GM12878 (cell line): ENCODE data around the gene ABR.

Experiments
- CREB1 ChIP-seq: IDR thresholded peaks from 2 replicates; pipeline ENCODE4 v1.6.1; 2012; ENCODE audit warnings: low read depth, mild to moderate bottlenecking, inconsistent platforms
- CTCF ChIP-seq, 3 experiments: IDR thresholded peaks in 2 of 3; conservative IDR thresholded peaks in 1 of 3; 2 replicates each; pipeline ENCODE4 v1.5.1; 2011; ENCODE audit warnings: low read depth in 3 of 3, low read length in 3 of 3, mild to moderate bottlenecking in 3 of 3, control low read depth in 2 of 3, moderate library complexity in 2 of 3, inconsistent platforms in 1 of 3, mixed read lengths in 1 of 3; ENCODE audit not compliant: control insufficient read depth in 2 of 3, insufficient read depth in 1 of 3; ENCODE audit errors: extremely low read depth in 1 of 3
- EZH2 ChIP-seq: IDR thresholded peaks from 2 replicates; pipeline ENCODE4 v1.6.1; 2012; ENCODE audit warnings: low read depth, mild to moderate bottlenecking, control low read depth, inconsistent platforms, low read length, borderline replicate concordance; ENCODE audit not compliant: control insufficient read depth
- RAD21 ChIP-seq: IDR thresholded peaks from 2 replicates; pipeline ENCODE4 v1.6.1; 2011; ENCODE audit warnings: mild to moderate bottlenecking, low read depth, low read length, moderate library complexity; ENCODE audit not compliant: insufficient read depth
- USF2 ChIP-seq: IDR thresholded peaks from 2 replicates; pipeline ENCODE4 v1.6.1; 2011; ENCODE audit warnings: low read depth, low read length, improper control_type of control experiment, borderline replicate concordance
- YY1 ChIP-seq: IDR thresholded peaks from 2 replicates; pipeline ENCODE4 v1.6.1; 2011; ENCODE audit warnings: low read depth, mild to moderate bottlenecking, low read length

- TF ChIP-seq YY1, result no peak
- TF ChIP-seq RAD21, result no peak
- TF ChIP-seq EZH2, result no peak
- TF ChIP-seq CREB1, result no peak
- TF ChIP-seq CTCF (IDR thresholded peaks at IDR 0.05 in 2 of 3, conservative IDR thresholded peaks at IDR 0.05 in 1 of 3; ENCODE audit: control insufficient read depth in 2 of 3, extremely low read depth in 1 of 3, insufficient read depth in 1 of 3, low read depth in 3 of 3, low read length in 3 of 3), result no peak
- no peak for TF ChIP-seq USF2
Measured at GRCh38 chr17:1130191-1130590, 49.6 kb downstream of the ABR start.
